NCI-H2029 treated with DMSO at 0.1 percent for 48 hours (cell line): Measurements from ENCODE around the gene NUP43.
"Not testable (repeated sequence)": the region's sequence is repeated elsewhere in the genome, so short reads cannot be mapped to it uniquely, and the experiment has no call there.

ENCODE experiments used
- DNase-seq: peaks from one replicate; lab custom pipeline; 2025; lab: John Stamatoyannopoulos, UW

NUP43 gene

GRCh38 chr6:149749082-149749593 lies 2.8 kb upstream of the NUP43 start:
- DNase-seq, result not testable (repeated sequence)

GRCh38 chr6:149745252-149745651 lies 1.1 kb downstream of the NUP43 start:
- not testable (repeated sequence) for DNase-seq

GRCh38 chr6:149734915-149735314 lies 11.4 kb downstream of the NUP43 start:
- no peak for DNase-seq

- no peak for DNase-seq
Measured at GRCh38 chr6:149733089-149733720, 13.1 kb downstream of the NUP43 start.

- no peak for DNase-seq
Measured at GRCh38 chr6:149729824-149730223, 16.5 kb downstream of the NUP43 start.

- no peak for DNase-seq
Measured at GRCh38 chr6:149728499-149729234, 17.7 kb downstream of the NUP43 start.

GRCh38 chr6:149727793-149728498 lies 18.4 kb downstream of the NUP43 start:
- no peak for DNase-seq

- DNase-seq, result no peak
Measured at GRCh38 chr6:149725785-149726184, 20.5 kb downstream of the NUP43 start.

GRCh38 chr6:149723771-149724417 lies 22.4 kb downstream of the NUP43 start:
- DNase-seq, result no peak

- DNase-seq, result no peak
Measured at GRCh38 chr6:149723262-149723661, 23.1 kb downstream of the NUP43 start.

- no peak for DNase-seq
Measured at GRCh38 chr6:149719531-149719930, 26.8 kb downstream of the NUP43 start.

- DNase-seq, result peak; percentile 50
Measured at GRCh38 chr6:149717588-149718458, 28.5 kb downstream of the NUP43 start, which contains the start of gene LATS1. Gene LATS1 (minus strand): TSS chr6:149718101. CDS start chr6:149702126, 15,975 bp downstream.

- DNase-seq, result peak; percentile 50
Measured at GRCh38 chr6:149717255-149717587, 29.1 kb downstream of the NUP43 start.

GRCh38 chr6:149716181-149716963 lies 30.0 kb downstream of the NUP43 start:
- no peak for DNase-seq

GRCh38 chr6:149714442-149714841 lies 31.9 kb downstream of the NUP43 start:
- DNase-seq, result no peak

- no peak for DNase-seq
Measured at GRCh38 chr6:149711711-149712110, 34.6 kb downstream of the NUP43 start.

- DNase-seq, result no peak
Measured at GRCh38 chr6:149701714-149702113, 44.6 kb downstream of the NUP43 start.

- no peak for DNase-seq
Measured at GRCh38 chr6:149699150-149699549, 47.2 kb downstream of the NUP43 start.

- no peak for DNase-seq
Measured at GRCh38 chr6:149698175-149698574, 48.2 kb downstream of the NUP43 start.

GRCh38 chr6:149696901-149697300 lies 49.4 kb downstream of the NUP43 start:
- DNase-seq, result no peak

- DNase-seq, result no peak
Measured at GRCh38 chr6:149694921-149695320, 51.4 kb downstream of the NUP43 start.
